GM13976 (cell line): ENCODE data around the gene CCDC40.

Experiments
- DNase-seq: peaks from one replicate; pipeline ENCODE4 v3.0.0; 2012; ENCODE audit warnings: low spot score
- in situ Hi-C: fragments of 300-500 bp; cut with MboI; formaldehyde crosslinking; loops from one replicate; pipeline ENCODE4 v1.12.0; 2022; ENCODE audit warnings: low sequenced_read_pairs, mixed read lengths, inconsistent platforms; ENCODE audit not compliant: unreplicated experiment
- TF ChIP-seq, protein P1 (sequence below): IDR thresholded peaks from 2 replicates; pipeline ENCODE4 v1.5.1; 2012; ENCODE audit warnings: borderline replicate concordance, mild to moderate bottlenecking; ENCODE audit not compliant: insufficient read depth; ENCODE audit errors: extremely low read depth, missing control alignments, control extremely low read depth

The CCDC40 gene

DNA sequence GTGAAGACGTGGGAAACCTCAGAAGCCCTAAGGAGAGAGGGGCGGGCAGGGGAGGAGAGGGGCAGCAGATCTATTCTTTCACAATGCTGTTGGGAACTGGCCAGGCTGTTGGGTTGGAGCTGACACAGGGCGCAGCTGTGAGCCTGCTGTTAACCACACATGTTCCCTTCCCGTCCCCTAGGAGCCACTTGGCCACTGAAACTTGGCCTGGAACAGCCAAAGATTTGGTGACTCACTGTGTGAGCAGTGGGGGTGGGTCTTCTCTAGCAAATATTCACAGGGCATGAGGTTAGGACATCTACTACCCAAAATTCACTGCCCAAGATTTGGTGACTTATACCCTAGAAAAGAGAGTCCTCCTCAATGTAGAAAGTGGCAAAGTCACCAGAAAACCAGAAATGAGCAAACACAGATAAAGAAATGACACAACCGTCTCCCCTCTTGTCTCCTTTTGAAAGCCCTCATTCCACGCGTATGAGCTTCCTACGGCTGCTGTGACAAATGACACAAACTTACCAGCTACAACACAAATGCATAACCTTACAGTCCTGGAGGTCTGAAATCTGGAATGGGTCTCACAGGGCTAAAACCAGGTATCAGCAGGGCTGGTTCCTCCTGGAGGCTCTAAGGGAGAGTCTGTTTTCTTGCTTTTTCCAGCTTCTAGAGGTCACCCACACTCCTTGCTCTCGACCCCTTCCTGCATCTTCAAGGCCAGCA lies 7.0 kb upstream of the CCDC40 start:
- in situ Hi-C loops, result no loop called here
- DNase-seq, result no peak
- TF ChIP-seq, protein P1, sequence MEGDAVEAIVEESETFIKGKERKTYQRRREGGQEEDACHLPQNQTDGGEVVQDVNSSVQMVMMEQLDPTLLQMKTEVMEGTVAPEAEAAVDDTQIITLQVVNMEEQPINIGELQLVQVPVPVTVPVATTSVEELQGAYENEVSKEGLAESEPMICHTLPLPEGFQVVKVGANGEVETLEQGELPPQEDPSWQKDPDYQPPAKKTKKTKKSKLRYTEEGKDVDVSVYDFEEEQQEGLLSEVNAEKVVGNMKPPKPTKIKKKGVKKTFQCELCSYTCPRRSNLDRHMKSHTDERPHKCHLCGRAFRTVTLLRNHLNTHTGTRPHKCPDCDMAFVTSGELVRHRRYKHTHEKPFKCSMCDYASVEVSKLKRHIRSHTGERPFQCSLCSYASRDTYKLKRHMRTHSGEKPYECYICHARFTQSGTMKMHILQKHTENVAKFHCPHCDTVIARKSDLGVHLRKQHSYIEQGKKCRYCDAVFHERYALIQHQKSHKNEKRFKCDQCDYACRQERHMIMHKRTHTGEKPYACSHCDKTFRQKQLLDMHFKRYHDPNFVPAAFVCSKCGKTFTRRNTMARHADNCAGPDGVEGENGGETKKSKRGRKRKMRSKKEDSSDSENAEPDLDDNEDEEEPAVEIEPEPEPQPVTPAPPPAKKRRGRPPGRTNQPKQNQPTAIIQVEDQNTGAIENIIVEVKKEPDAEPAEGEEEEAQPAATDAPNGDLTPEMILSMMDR, result no peak

- in situ Hi-C loops, result no loop called here
- TF ChIP-seq, protein P1, result no peak
- no peak for DNase-seq
Measured at GRCh38 chr17:80030730-80031410, 5.6 kb upstream of the CCDC40 start.

DNA sequence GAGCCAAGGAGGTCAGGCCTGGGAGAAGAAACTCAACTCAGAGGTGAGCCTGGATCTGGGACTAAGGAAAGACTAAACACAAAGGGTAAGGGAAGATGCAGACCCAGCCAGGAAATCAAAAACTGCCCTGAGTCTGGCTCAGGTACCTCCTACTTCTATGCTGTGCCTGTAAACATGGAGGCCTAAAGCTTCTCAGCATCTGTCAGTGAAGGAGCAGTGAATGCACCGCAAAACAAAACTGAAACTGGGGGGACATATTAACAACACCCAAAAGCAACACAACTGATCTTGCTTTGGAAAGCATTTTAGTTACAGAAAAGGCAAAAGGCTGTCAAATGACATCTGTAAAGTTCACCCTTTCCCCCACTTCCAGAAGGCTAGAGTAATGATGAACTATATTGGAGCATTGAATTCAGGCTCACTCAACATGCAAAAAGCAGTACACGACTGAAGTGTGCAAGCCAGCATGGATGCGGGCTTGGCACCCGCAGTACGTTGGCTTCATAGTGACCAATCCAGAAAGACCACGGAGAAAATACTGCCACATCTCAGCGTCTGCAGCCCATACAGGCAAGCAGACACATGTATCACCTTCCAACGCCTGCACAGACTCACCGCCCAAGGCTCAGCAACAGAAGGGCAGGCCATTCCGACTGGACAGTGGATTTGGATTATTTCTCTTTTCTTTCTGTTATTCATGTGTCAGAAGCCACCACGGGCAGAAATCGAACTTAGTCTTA lies 4.6 kb upstream of the CCDC40 start:
- in situ Hi-C loops, result no loop called here
- TF ChIP-seq, protein P1, result no peak
- DNase-seq, result no peak

DNA sequence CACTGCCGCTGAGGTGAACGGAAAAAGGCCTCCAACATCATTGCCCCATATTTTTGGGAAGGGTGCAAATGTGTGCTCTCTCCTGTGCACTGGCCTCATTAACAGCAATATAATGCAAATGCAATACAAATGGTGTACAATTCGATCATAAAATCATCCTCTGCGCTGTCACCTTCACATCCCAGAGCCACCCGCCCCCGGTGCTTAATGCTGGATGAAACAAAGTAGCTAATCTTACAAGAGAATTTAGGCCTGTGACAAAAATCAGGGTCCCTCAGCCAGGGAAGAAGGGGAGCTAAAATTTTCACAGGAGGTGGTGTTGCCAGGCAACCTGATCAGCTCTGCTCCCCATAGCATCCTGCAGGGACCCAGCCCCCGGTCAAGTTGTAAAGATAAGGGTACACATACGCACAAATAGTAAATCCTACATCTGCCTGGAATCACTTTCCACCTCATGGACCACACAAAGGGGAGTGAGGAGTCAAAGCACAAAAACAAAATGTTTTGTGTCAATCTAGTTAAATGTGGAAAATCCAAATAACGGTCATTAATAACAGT lies 3.7 kb upstream of the CCDC40 start:
- TF ChIP-seq, protein P1, result no peak
- in situ Hi-C loops, result no loop called here
- DNase-seq, result no peak

GRCh38 chr17:80033840-80034239 lies 2.6 kb upstream of the CCDC40 start:
- in situ Hi-C loops, result no loop called here
- TF ChIP-seq, protein P1, result no peak
- no peak for DNase-seq
